NCI-H774 (cell line): ENCODE results near the gene ABT1.
A peak's percentile ranks its signal among the peaks of the same experiment; 100 is the strongest.

Experiments used
- DNase-seq: peaks from one replicate; lab custom pipeline; 2025; lab: John Stamatoyannopoulos, UW

Gene ABT1

GRCh38 chr6:26604797-26605196 lies 8.0 kb downstream of the ABT1 start:
- no peak for DNase-seq

- DNase-seq, result peak; percentile 68
Measured at GRCh38 chr6:26607434-26608230, 10.9 kb downstream of the ABT1 start.

- no peak for DNase-seq
Measured at GRCh38 chr6:26609463-26609862, 12.7 kb downstream of the ABT1 start.

GRCh38 chr6:26611599-26611998 lies 14.8 kb downstream of the ABT1 start:
- no peak for DNase-seq

GRCh38 chr6:26613201-26613600 lies 16.4 kb downstream of the ABT1 start:
- no peak for DNase-seq

- no peak for DNase-seq
Measured at GRCh38 chr6:26613689-26614683, 17.2 kb downstream of the ABT1 start.

- DNase-seq, result no peak
Measured at GRCh38 chr6:26623339-26623859, 26.6 kb downstream of the ABT1 start.

GRCh38 chr6:26624557-26624956 lies 27.8 kb downstream of the ABT1 start:
- DNase-seq, result no peak

- DNase-seq, result no peak
Measured at GRCh38 chr6:26627843-26628242, 31.1 kb downstream of the ABT1 start.

- DNase-seq, result no peak
Measured at GRCh38 chr6:26629359-26629758, 32.6 kb downstream of the ABT1 start.

GRCh38 chr6:26640806-26641205 lies 44.1 kb downstream of the ABT1 start:
- DNase-seq, result no peak

GRCh38 chr6:26646074-26646473 lies 49.3 kb downstream of the ABT1 start:
- no peak for DNase-seq
